ENCODE results near the gene DHRS9.

DHRS9 gene

GRCh38 chr2:169137924-169138323 is 68.6 kb downstream of the DHRS9 start:
- no peak for DNase-seq

DNA sequence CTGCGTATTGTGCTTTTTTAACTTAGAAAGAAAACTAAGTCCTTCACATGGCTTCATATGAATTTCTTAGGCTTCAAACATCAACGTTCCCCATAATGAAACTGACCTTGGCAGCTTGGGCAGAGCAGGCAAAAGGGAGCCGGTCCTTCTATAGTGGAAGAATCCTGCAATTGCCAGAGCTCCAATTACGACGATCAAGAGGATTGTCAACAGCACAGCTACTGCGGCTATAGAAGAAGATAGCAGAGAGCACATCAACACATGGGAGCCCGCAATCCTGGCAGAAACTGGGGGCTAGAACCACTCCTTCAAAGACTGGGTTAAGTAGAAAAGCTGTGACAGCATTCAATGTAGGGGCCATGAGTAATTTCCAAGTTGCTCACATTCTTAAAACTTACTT is 69.8 kb downstream of the DHRS9 start:
- no peak for DNase-seq

- no peak for DNase-seq
These were observed 70.8 kb downstream of the DHRS9 start for GRCh38 chr2:169139993-169140767.

- DNase-seq: peak; percentile 73
These were observed 72.5 kb downstream of the DHRS9 start for GRCh38 chr2:169141713-169142352.

- DNase-seq: no peak
These were observed 74.6 kb downstream of the DHRS9 start for GRCh38 chr2:169143998-169144397.

Measured in activated CD4-positive, alpha-beta T cell treated with anti-CD3 and anti-CD28 coated beads for 48 hours (primary cell).